Heart left ventricle (tissue), 13 donors: Measurements from ENCODE around the gene TASP1.

ENCODE experiments used
- POLR2A ChIP-seq, 2 donors: fragments of 450-650 bp; IDR thresholded peaks; one replicate each; pipeline ENCODE4 v1.6.1; 2017; ENCODE audit warnings: antibody characterized with exemption in 2 of 2, mild to moderate bottlenecking in 2 of 2, moderate library complexity in 2 of 2
- TF ChIP-seq, protein P1 (sequence below), 12 donors: fragments of 200-600 bp; sonication (generic) in 4 of 12; IDR thresholded peaks; one replicate each; pipeline versions ENCODE4 v1.5.0 to v1.8.0; 2018 to 2022; ENCODE audit warnings: antibody characterized with exemption in 12 of 12, mild to moderate bottlenecking in 5 of 12
- donor health status: ischemic (EF 13 %, LVEDD 7.1; RV severe dilation, severe dysfunction).
- donor health status: DM: no; HTN: yes; CAD: no.
- donor health status: DM: no; HTN: no; CAD: no.
- donor health status: ischemic (EF 25% LVEDD 6.9; RV normal size, moderate dysfunction).
- donor health status: ischemic (EF 25% LVEDD 5.7; RV mildly dilated, moderate dysfunction).
- donor health status: ischemic (EF 35%, LVEDD 5.7; RV mildly dilated, moderate dysfunction).
- donor health status: nonischemic (EF 11% LVEDD 7.7; RV severe dilation, severe dysfunction).
- donor health status: DM: yes; HTN: yes; CAD: no.
- donor health status: PGD.
- donor health status: ischemic (EF 29% LVEDD 5.4; RV normal size, mild dysfunction).
- donor health status: nonischemic (EF 23%, LVEDD 6.1; RV moderate dilation, normal function).

DNA sequence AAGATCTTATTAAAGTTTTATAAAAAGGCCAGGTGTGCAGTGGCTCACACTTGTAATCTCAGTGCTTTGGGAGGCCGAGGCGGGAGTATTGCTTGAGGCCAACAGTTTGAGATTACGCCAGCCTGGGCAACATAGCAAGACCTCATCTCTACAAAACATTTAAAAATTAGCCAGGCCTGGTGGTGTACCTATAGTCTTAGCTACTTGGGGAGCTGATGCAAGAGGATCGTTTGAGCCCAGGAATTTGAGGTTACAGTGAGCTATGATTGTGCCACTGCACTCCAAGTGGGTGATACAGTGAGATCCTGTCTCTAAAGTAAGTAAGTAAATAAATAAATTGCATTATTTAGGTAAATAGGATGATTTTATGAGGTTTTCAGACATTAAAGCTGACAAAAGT is 234.4 kb downstream of the TASP1 start:
- TF ChIP-seq, protein P1, sequence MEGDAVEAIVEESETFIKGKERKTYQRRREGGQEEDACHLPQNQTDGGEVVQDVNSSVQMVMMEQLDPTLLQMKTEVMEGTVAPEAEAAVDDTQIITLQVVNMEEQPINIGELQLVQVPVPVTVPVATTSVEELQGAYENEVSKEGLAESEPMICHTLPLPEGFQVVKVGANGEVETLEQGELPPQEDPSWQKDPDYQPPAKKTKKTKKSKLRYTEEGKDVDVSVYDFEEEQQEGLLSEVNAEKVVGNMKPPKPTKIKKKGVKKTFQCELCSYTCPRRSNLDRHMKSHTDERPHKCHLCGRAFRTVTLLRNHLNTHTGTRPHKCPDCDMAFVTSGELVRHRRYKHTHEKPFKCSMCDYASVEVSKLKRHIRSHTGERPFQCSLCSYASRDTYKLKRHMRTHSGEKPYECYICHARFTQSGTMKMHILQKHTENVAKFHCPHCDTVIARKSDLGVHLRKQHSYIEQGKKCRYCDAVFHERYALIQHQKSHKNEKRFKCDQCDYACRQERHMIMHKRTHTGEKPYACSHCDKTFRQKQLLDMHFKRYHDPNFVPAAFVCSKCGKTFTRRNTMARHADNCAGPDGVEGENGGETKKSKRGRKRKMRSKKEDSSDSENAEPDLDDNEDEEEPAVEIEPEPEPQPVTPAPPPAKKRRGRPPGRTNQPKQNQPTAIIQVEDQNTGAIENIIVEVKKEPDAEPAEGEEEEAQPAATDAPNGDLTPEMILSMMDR (IDR thresholded peaks at IDR 0.05) = no peak
- no peak for TF ChIP-seq POLR2A (IDR thresholded peaks at IDR 0.05)
